OCI-LY7 (cell line): ENCODE results near the gene SERPINB2.

ENCODE experiments used
- CTCF ChIP-seq: fragments of 200-600 bp; sonication (generic); conservative IDR thresholded peaks from 2 replicates; pipeline ENCODE4 v1.5.1; 2014; ENCODE audit warnings: mild to moderate bottlenecking, antibody characterized with exemption, low read length, moderate library complexity, mixed read lengths
- EZH2phosphoT487 ChIP-seq: fragments of 200-600 bp; sonication (generic); IDR thresholded peaks from 2 replicates; pipeline ENCODE4 v1.6.1; 2018; ENCODE audit warnings: low read depth, borderline replicate concordance, mild to moderate bottlenecking, mixed run types, antibody characterized with exemption, low read length, moderate library complexity, mixed read lengths

GRCh38 chr18:63859781-63860475, 27.6 kb upstream of the SERPINB2 start:
- TF ChIP-seq CTCF: no peak
- TF ChIP-seq EZH2phosphoT487: no peak
